GM19193 (cell line): ENCODE data around the gene TBXAS1.

ENCODE experiments used
- POLR2A ChIP-seq: IDR thresholded peaks from 4 replicates; pipeline ENCODE4 v1.6.1; 2011; ENCODE audit not compliant: insufficient read depth, insufficient read length; ENCODE audit errors: extremely low read depth

TBXAS1 gene

GRCh38 chr7:139936760-139937310, 107.8 kb downstream of the TBXAS1 start:
- no peak for TF ChIP-seq POLR2A

GRCh38 chr7:139937715-139938114, 108.7 kb downstream of the TBXAS1 start:
- no peak for TF ChIP-seq POLR2A

GRCh38 chr7:139940866-139941265, 111.8 kb downstream of the TBXAS1 start:
- no peak for TF ChIP-seq POLR2A

GRCh38 chr7:139941421-139941820, 112.4 kb downstream of the TBXAS1 start:
- TF ChIP-seq POLR2A = no peak

GRCh38 chr7:139941866-139942265, 112.8 kb downstream of the TBXAS1 start:
- no peak for TF ChIP-seq POLR2A

GRCh38 chr7:139942636-139943035, 113.6 kb downstream of the TBXAS1 start:
- no peak for TF ChIP-seq POLR2A

- TF ChIP-seq POLR2A = no peak
Observed at GRCh38 chr7:139943401-139943800, 114.3 kb downstream of the TBXAS1 start.

- no peak for TF ChIP-seq POLR2A
Observed at GRCh38 chr7:139944248-139944647, 115.2 kb downstream of the TBXAS1 start.

- no peak for TF ChIP-seq POLR2A
Observed at GRCh38 chr7:139946533-139946932, 117.5 kb downstream of the TBXAS1 start.

- no peak for TF ChIP-seq POLR2A
Observed at GRCh38 chr7:139947021-139947420, 118.0 kb downstream of the TBXAS1 start.

- no peak for TF ChIP-seq POLR2A
Observed at GRCh38 chr7:139948167-139948566, 119.1 kb downstream of the TBXAS1 start.

GRCh38 chr7:139948587-139949335, 119.7 kb downstream of the TBXAS1 start:
- TF ChIP-seq POLR2A = no peak

GRCh38 chr7:139949629-139950028, 120.6 kb downstream of the TBXAS1 start:
- TF ChIP-seq POLR2A = no peak

- TF ChIP-seq POLR2A = no peak
Observed at GRCh38 chr7:139950881-139951525, 121.9 kb downstream of the TBXAS1 start.

GRCh38 chr7:139953229-139953628, 124.2 kb downstream of the TBXAS1 start:
- TF ChIP-seq POLR2A = no peak
